NCI-H2029 (cell line): ENCODE results near the gene ROPN1L.
"Not testable (repeated sequence)": the region's sequence is repeated elsewhere in the genome, so short reads cannot be mapped to it uniquely, and the experiment has no call there.

Source experiments
- DNase-seq: peaks from one replicate; lab custom pipeline; 2025; lab: John Stamatoyannopoulos, UW

ROPN1L gene

DNA sequence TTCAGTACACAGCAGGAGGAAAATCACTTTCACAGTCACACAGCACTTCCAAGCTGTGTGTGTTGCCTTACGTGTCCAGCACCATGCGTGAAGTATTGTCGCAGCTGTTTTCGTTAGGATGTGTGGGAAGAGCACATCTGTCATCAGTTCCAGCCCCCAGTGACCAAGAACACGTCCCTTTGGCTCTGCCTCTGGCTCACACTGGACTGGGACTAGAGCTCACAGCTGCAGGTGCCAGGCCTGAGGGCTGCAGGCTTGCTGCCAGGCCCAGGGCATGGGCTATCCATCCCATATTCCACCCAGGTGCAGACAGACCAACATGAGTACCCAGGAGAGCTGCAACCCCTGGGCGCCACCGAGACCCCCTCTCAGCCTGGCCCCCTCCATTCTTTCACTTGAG is 61.6 kb downstream of the ROPN1L start:
- no peak for DNase-seq

DNA sequence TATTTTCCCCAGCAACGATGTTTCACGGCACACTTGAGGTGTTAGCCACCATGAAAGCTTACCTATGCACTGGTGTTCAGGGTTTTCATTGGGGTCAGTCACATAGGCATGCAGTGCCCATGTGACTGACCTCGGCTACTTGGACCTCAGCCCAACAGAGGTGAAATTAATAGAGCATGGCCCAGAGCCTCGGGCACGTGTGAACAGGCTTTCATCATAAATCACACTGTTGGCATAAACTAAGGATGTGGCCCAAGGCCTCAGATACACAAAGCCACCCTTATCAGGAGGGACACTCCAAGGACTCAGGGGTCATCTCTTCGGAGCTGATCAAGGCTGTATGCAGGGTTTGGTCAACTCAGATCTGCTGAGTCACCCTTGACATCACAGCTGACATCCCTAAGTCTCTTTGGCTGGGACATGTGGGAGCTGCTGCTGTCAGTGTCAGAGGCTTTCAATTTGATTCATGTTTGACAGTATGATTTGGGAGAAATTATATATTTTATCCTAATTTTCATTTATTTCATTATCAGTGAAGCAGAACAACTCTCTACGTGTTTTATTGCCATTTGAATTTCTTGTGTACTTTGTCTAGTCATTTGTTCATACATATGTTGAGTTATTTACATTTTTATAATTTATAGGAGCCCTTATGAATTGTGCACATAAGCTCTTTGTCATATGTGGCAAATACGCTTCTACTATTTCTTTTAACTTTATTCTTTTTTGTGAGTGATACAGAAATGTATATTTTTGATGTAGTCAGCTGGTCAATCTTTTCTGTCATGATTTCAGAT is 62.5 kb downstream of the ROPN1L start:
- DNase-seq = no peak

DNA sequence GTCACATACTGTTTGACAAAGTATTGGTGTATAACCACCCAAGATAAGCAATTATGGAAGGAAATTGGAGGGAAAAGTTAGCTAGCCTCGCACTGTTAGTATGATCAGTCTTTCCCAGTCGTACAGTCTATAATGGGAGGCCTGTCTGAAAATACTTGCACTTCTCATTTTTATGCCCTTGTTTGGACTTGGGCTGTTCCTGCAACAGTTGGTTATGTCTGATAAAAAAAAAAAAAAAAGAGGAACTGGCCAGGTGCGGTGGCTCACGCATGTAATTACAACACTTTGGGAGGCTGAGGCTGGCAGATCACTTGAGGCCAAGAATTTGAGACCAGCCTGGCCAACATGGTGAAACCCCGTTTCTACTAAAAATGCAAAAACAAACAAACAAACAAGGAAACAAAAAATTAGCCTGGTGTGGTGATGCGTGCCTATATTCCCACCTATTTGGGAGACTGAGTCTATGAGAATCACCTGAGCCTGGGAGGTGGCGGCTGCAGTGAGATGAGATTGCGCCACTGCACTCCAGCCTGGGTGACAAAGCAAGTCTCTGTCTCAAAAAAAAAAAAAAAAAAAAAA is 63.9 kb downstream of the ROPN1L start:
- no peak for DNase-seq

DNA sequence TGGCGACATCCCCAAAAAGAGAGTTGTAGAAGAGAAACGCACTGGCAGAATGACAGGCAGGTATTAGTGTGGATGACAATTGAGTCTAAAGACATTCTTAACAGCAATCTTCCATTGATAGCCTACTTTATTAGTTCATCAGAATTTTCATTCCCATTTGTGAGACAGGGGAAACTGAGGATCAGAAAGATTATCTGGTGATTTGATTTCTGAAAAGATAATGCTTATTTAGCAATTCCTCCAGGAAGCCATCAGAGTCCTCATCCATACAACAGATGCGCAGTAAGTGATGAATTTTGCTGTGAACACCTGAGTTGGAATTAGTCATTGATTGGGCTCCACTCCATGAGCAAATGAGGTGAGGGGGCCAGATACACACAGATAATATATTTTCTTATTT is 64.9 kb downstream of the ROPN1L start:
- no peak for DNase-seq

DNA sequence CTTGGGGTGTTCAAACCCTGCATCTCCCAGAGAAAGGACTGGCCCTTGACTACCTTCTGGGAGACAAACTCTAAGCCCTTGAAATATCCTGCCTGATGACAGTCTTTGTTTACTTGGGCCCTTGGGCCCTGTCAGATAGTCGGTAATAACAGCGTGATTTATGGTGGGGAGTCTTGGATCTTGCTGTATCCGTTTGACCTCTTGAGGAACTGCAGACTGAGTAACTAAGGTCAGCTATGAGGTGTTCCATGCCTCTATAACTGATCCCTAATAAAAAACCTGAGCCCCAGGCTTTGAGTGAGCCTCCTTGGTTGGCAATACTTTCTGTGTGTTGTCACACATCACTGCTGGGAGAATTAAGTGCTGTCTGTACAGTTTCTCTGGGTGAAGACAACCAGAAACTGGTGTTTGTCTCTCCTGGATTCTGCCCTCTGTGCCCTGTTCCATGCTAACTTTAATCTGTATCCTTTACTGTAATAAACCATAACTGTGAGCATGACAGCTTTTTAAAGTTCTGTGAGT is 66.0 kb downstream of the ROPN1L start:
- DNase-seq = no peak

DNA sequence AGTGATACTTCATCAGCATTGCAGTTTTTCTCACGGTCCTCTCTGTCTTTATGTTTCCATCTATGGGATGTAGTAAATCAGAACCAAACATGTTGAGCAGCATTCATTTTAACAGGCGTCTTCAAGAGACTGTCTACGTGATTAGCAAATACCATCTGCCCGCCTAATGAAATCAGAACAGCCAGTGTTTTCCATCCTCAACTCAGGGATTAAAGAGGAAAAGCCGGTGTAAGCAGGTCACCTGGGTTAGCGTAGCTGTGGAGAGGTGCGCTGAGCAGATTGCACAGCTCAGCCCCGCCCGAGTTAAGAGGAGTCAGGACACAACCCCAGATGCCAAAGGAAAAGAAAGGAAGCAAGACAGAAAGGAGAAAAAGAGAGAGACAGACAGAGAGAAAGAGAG is 67.9 kb downstream of the ROPN1L start:
- no peak for DNase-seq

DNA sequence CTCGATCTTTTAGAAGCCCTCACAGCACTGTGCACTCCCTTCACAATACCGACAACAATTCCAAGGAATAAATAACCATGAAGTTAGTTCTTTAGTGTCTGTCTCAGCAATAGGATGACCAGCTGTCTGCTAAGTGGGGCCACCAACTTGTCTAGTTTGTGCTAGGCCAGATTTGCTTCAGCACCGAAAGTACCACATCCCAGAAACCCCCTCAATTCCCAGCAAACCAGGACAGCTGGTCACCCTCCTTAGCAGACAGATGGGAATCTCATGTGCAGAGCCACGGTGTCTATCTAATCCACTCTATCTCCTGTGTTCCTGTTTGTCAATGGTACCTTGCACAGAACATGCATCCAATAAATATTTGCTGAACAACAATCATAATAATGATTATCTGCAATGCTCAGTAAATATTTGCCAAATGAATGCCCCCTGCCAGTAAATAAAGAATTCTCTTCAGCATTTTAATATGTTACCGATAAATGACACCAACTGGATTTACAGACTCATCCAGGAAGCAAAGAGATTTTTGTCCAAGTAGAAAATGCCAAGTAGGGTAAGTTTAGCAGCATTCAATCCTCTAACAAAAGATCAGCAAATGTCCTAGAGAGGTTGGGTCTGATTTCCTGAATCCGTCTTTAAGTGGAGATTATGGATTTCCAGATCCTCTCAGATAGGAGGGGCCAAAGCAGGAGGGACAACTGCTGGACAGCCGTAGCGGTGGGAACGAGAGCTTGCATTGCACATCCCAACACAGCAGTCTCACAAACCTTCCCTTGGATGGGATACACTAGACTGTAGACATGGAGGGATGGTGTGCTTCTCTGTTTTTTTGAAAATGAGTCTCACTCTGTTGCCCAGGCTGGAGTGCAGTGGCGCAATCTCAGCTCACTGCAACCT is 70.3 kb downstream of the ROPN1L start:
- no peak for DNase-seq

DNA sequence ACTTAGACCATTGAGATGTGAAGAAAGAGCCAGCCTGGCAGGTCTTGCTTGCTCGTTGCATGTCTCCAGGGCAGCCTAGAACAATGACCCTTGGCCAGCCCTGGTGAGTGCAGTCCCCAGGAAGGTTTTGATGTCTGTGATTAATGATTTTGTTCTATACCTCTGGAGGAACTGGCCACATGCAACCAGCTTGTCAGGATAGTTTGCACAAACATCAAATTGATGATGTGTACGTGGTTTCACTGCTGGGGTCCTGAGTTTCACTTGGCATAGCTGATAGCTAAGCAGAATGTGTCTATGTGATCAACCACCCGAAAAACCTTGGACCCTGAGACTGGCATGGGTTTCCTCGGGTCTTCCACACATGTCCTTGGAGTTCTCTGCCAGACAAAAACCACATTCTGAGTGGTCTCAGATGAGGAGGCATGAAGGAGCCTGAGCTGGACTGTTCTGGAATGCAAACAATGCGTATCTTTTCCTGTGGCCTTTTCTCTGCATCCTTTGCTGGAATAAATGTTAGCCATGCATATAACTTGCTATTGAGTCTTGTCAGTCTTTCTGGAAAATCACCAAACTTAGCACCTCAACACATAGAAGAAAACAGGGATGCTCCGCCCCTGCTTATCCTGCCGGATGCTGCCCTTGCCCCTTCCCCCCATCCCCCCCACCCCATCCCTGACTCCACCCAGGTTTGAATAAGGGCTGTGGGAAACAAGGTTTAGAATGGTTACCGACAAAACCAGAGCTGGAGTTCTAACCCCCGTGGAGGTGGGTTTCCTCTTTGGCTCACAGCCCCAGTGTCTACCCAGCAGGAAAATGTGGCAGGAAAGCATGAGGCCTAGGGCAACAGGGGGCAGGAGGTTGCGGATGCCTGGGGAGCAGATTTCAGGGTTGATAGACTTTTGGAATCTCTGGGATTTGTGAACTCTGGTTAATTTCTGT is 72.1 kb downstream of the ROPN1L start:
- DNase-seq = no peak

DNA sequence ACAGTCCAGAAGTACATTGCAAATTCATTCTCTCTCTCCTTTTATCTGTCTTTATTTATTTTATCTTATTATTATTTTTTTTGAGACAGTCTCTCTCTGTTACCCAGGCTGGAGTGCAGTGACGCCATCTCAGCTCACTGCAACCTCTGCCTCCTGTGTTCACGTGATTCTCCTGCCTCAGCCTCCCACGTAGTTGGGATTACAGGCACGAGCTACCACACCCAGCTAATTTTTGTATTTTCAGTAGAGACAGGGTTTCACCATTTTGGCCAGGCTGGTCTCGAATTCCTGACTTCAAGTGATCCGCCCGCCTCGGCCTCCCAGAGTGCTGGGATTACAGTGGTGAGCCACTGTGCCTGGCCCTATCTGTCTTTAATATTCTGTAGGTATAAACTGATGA is 72.9 kb downstream of the ROPN1L start:
- DNase-seq = not testable (repeated sequence)
